ENCODE data around the gene SLC16A3.

DNA sequence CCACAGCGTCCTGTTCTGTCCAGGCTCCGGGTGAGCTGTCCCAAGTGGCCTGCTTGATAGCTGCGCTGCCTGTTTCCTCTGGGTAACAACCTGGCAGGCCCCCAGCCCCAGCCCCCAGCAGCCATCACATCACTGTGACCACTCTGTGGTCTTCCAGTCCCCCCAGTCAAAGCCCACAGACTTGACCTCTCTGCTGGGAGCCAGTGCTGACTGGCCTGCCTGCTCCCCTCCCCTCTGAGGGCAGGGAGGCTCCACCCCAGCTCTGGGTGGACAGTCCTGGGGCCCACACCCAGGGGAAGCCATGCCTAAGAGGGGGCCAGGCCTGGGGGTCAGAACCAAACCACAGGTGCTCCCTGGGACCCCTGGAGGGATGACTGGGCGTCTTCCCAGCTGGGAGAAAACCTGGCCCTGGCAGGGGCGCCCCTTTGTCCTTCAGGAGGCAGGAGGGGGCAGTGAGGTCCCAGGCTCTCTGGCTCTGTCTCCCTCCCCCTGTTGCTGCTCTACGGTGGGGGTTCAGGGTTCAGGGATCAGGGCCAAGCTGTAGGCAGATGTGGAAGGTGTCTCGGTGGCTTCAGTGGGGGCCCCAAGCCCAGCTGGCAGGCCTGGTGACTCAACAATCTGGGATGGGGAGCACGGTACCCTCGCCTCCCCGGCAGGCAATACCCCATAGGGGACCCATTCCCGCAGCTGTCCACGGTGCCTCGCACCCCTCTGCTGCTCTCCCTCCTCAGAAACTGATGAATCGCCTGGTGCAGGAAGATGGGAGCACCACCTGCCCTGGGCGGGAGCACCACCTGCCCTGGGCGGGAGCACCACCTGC, 1.8 kb upstream of the SLC16A3 start:
- TF ChIP-seq, protein P1, sequence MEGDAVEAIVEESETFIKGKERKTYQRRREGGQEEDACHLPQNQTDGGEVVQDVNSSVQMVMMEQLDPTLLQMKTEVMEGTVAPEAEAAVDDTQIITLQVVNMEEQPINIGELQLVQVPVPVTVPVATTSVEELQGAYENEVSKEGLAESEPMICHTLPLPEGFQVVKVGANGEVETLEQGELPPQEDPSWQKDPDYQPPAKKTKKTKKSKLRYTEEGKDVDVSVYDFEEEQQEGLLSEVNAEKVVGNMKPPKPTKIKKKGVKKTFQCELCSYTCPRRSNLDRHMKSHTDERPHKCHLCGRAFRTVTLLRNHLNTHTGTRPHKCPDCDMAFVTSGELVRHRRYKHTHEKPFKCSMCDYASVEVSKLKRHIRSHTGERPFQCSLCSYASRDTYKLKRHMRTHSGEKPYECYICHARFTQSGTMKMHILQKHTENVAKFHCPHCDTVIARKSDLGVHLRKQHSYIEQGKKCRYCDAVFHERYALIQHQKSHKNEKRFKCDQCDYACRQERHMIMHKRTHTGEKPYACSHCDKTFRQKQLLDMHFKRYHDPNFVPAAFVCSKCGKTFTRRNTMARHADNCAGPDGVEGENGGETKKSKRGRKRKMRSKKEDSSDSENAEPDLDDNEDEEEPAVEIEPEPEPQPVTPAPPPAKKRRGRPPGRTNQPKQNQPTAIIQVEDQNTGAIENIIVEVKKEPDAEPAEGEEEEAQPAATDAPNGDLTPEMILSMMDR (IDR thresholded peaks at IDR 0.05), result no peak
- no peak for TF ChIP-seq EZH2 (IDR thresholded peaks at IDR 0.05)

Data from neural progenitor cell (in vitro differentiated cells).